Measurements from ENCODE around the gene SYTL2.

- TF ChIP-seq CTCF (conservative IDR thresholded peaks at IDR 0.05; ENCODE audit: low read length) (no peak), EZH2phosphoT487 (IDR thresholded peaks at IDR 0.05; ENCODE audit: borderline replicate concordance) (no peak)
These were observed 137.5 kb downstream of the SYTL2 start for GRCh38 chr11:85673393-85673792.
